HPDE6-E6E7 (cell line): ENCODE results near the gene FIGNL1.

Experiments used
- DNase-seq: peaks from one replicate; pipeline ENCODE4 v3.0.0; 2011; ENCODE audit warnings: missing footprints; ENCODE audit errors: extremely low spot score

FIGNL1 gene

DNA sequence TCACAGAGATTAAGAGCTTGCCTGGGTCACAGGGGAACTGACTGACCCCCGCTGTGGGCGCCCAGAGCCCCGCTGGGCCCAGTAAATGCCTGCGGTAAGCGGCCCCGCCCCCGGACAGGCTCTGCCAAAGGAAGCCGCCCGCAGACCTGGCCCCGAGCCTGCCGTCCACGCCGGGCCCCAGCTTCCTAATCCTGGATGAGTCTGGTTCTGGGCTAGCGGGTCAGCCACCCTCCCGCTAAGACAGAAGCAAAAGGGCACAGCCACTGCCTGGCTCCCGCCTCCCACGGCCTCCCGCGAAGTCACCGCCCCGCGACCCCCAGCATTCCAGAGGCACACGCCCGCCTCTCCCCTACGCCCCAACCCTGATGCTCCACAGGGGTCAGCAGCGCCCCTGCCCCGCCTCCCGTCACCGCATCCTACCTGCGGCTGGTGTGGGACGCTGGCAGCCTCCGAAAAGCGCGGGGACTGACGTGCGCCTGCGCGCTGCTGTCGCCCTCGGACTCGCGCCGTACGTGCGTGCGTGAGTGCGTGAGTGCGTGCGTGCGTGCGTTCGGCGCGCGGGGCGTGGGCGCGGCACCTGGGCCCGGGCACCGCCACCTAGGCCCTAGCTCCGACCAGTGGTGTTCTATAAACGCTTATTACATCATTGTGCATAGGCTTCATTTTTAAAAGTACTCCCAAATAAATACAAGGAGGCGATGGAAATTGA, at the start of gene FIGNL1:
TSS of gene FIGNL1 (minus strand) at position 470 of the 709 bp plus-strand sequence. CDS start 3,063 bp downstream, outside the sequence.
- DNase-seq: peak; percentile 46

DNA sequence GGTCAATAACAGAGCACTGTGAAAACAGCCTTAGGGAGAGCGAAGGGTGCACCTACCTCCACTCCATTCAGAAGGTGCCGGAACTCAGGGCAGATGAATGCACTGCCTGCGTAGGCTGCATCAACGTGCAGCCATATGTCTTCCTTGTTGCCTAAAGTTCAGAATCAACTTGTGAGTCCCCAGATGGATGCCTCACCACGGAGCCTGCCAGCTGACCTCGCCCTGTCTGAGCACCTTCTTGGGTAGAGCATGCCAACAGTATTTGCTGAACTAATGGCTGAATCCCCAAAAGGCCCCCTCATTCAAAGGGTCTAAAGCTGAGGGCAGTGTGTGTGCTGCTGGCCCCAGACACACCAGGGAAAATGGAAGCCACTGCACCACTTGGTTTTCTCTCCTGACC, 48.9 kb upstream of the FIGNL1 start:
- no peak for DNase-seq

DNA sequence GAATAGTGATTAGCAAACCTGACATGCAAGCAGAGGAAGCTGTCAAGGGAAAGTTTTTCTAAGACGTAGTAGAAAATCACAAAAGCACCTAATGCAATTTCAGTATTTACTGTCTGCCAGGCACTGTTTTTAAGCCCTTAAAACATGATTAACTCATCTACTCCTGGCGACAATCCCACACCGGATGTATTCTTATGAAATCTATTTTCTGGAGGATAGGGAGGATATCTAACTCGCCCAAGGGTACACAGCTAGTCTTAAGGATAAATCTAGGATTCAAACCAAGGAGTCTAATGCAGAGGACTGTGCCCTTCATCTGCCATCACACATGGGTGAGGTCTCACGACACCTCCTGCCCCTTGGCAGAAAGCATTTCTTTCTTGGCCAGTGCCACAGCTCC, 47.8 kb upstream of the FIGNL1 start:
- DNase-seq: no peak

GRCh38 chr7:50497068-50497642, 47.0 kb upstream of the FIGNL1 start:
- DNase-seq: no peak

DNA sequence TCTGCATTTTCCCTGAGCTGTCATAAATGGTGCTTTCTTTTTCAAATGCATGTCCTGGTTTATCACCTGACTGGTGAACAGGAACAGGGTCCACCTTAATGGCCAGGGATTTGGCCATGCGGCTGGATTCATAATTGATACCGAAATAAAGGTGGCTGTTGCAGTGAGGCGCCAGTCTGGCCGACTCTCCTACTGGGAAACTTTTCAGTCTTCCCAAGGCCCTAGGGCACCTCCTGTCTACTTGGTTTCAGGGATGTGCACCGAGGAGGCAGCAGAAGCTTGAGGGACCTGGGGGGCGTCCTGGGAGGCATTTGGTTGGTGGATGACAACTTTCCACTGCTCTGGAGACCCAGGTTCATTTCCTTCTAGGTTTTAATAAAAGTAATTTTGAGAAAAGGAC, 46.4 kb upstream of the FIGNL1 start:
- DNase-seq: no peak

- DNase-seq: no peak
These were observed 45.6 kb upstream of the FIGNL1 start for GRCh38 chr7:50495746-50496145.

DNA sequence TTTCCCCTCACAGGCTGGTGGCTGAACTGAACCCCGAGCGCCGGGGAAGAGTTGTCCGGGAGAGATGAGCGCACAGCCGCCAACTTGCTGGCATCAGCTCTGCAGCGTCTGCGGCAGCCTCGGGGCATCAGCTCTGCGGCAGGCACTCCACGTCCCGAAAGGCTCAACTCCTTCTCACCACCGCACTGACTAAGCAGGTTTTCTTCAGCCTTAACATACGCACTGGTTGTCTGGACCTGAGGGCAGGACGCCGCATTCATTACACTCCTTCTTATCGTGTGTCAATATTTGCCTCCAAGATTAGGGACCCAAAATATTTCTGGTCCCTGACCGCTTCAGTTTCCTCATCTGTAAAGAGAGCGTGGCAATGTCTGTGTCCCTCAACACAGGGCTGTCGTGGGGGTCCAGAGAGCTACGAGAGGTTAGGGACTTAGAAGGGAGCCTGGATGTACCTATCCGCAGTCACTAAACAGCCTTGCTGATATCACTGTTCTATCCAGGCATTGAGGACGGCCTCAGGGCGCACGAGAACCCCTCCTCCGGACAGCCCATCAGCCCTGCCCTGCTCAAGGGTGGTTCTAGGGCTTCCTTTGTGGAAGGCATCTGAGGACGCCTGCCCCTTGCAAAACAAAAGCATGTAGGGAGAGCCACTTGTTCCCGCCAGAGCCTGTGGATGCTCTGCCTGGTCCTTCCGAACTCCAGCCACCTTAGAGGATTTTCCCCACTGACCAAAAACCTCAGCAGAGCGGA, 42.8 kb upstream of the FIGNL1 start:
- no peak for DNase-seq

DNA sequence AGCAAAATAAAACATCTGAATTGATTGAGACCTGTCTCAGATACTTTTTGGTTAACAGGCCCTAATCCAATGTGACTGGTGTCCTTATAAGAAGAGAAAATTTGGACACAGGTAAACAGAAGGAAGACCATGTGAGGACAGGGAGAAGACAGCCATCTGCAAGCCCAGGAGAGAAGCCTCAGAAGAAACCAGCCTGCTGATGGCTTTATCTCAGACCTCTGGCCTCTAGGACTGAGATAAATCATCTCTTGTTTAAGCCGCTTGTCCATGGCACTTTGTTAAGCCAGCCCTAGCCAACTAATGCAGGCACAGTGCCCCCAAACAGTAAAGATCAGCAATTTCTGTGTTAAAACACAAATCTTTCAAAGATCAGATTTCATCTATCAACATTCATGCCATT, 41.8 kb upstream of the FIGNL1 start:
- DNase-seq: no peak

- DNase-seq: no peak
These were observed 41.1 kb upstream of the FIGNL1 start for GRCh38 chr7:50491209-50491608.

DNA sequence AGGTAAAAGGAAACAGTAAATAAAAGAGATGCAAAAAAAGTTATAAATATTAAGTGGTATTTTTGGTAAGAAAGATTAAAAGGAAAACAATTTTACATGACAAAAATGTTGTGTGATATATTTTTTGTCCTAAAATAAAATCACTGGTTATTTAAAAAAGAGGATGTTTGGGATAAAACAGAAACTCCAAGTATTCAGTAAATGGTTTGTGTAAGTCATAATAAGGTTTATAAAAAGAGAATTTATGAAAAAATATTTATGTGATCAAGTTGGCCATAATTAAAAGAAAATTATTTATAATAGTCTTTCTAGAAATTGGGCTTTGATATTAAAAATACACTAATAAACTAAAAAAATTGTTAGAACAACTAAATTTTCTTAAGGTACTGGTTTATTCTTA, 38.2 kb upstream of the FIGNL1 start:
- DNase-seq: no peak

DNA sequence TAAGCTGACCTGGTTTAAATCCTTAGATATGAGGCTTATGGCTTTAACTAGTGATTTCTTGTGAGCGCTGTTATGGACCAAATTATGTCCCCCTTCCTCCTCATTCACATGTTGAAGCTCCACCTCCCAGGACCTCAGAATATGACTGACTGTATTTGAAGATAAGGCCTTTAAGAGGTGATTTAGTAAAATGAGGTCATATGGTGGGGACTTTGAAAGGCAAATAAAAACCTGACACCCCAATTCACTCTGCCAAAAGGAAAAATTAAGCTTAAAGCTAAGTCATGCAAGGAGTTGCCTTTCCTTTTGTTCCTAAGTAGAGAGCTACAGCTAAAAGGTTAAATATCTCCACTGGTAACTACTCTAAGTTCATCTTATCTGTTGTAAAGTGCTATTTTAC, 36.4 kb upstream of the FIGNL1 start:
- DNase-seq: no peak

DNA sequence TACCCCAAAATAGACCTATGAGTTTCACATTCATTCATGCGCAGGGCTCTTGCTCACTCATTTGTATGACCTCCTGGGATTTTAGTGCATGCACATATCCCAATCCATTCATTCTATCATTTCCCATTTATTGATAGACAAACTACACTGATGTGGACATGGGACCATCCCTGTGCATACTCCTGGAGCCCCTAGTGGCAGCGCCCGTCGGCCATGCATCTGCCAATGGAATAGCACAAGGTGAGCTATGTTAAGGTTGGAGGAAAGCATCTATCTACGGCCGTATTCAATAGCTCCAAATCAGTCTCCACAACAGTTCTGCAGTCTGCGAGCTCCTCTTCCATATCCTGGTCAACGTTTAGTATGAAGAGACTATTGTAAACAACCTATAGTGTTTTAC, 31.7 kb upstream of the FIGNL1 start:
- DNase-seq: no peak

DNA sequence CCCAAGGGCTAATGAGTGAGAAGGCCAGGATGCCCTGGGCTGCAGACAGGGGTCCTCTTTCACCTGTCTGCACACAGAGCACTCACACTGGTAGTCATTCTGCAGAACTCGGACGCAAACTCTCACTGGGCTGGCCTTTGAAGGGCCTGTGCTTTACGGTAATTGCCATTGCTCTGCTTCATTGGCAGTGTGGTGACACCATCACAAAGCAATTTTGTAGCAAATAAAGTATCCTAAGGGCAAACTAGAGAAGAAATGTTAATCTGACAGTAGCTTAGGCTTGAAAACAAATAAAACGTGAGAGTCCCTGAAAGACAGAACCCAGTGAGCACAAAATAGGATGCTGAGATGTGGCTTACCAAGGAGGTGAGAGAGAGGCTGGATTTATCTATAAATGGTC, 30.6 kb upstream of the FIGNL1 start:
- DNase-seq: no peak

DNA sequence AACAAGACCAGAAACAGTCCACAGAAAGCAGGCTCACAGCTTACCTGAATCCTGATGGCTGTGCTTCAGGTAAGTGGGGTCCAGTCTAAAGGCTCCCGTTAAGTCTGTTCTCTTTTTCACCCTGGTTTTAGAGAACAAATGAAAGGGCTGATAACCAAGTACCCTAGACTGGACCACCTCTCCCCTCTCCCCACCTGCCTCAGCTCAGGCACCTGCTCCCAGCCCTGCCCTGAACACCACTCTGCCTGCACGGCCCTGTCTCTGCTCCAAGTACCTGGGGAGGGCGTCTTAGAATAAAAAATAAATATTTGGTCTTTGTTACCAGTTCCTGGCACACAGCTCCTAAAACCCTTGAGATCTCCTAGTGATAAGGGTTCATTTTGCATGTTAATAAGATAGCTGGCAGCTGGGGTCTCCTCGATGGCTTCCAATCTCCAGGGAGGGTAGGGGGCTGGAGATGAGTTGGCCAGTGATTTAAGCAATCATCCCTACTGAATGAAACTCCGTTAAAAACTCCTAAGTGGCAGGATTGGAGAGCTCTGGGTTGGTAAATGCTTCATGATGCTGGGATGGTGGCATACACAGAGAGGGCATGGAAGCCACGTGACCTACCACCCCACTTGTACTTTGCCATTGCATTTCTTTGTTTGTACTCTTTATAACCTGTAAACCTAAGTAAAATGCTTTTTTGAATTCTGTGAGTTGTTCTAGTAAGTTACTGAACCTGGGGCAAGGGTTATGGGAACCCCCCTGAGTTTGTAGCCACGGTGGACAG, 29.8 kb upstream of the FIGNL1 start:
- DNase-seq: no peak

- DNase-seq: no peak
These were observed 27.5 kb upstream of the FIGNL1 start for GRCh38 chr7:50477640-50478039.

DNA sequence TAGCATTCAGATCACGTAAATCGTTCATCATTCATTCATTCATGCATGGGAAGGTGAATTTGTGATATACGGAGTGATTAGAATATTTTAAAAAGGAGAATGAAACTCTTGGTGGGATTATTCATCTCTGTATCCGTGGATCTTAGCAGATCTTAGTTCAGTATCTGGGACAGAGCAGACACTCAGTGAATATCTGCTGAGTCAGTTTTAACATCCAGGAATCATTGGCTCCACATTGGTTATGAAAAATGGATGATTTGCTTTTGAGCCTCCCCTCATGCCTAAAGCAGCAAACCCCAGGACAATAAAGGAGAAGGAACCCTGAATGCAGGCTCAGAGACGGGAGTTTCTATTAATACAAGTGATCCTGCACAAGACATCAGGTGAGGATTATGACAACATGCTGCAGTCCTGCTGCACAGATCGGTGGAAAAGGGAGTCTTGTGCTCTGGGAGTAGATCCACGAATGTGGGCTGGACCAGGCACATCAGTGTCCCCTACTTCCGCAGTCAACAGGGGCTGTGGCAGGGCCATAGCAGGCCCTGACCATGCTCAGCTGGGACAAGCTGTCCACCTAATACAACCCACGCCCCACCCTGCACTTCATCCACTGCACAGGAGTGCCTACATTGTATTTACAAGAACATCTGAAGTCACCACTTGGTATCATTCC, 26.9 kb upstream of the FIGNL1 start:
- DNase-seq: no peak

DNA sequence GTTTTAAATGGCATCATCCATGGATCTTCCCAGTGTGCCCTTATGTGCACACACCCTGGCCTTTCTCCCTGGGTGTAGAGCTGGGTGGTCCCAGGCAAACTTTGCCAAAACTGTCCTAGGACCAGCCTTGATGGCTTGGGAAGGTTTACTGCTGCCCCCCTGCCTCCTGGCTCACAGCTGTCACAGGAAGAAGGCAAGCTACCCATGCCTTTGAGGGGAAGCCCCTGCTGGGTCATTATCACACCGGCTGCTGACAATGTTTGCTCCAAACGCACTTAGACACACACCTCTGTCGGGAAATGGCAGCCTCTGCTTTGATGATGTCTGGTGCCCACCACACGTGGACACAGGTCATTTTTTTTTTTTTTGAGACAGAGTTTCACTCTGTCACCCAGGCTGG, 25.2 kb upstream of the FIGNL1 start:
- DNase-seq: no peak

GRCh38 chr7:50474382-50475160, 24.4 kb upstream of the FIGNL1 start:
- no peak for DNase-seq

GRCh38 chr7:50473531-50473930, 23.4 kb upstream of the FIGNL1 start:
- DNase-seq: no peak

GRCh38 chr7:50472427-50472826, 22.3 kb upstream of the FIGNL1 start:
- no peak for DNase-seq

DNA sequence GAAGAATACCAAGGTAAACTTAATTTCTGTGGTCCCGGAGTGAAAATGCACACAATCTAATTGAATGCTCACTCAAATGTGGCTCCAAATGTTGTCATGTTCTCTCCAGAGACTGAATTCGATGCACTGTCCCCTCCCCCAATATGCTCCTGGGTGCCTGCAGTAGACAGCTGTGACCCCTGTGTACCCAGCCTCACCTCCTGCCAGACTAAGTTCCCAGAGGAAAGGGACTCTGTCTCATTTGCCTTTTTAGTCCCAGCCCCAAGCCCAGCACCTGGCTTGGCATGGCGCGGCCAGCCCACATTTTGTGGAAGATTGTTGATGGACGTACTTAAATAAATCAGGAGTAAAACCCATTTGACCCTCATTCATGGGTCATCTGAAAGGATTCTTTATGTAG, 21.8 kb upstream of the FIGNL1 start:
- DNase-seq: no peak
